ENCODE data around the gene NGDN. TPM values are rescaled to one million over a fixed set of nuclear protein-coding genes. Genes with fewer than 3 reads are reported as not detected.

The NGDN gene
- total RNA-seq, 1 experiment from 2014 or later, result 42.0 TPM

DNA sequence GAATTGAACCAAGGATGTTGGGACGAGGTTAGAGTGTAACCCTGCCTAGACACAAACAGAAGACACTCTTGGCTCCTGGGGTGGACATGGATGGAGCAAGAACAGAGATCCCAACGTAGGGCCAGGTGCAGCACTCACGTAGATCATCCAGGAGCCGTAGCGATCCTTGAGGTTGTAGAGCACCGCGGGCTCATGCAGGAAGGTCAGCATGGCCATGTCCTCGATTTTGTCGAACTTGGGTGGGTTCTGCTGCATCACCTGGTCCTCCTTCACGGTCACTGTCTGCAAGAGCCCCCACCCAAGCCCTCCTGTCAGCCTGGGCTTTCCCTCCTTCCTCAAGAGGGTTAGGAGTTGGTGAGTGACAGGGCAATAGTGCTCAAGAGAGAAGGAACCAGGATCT lies 36.6 kb upstream of the NGDN start:
- Histone ChIP-seq H3K27ac (ENCODE audit: low read depth, low read length) (no peak overlapping the region), H2AFZ (ENCODE audit: low read depth, low read length, poor library complexity, severe bottlenecking) (no peak overlapping the region), H3K9me2 (ENCODE audit: insufficient read depth) (no peaks in the 10 kb centered on the region), H3K4me2 (ENCODE audit: low read length) (no peak overlapping the region), H3K79me2 (ENCODE audit: insufficient read depth, low read length) (no peaks in the 10 kb centered on the region), H3K27me3 (ENCODE audit: insufficient read depth, low read length) (peaks cover 10% of the 10 kb centered on the region), H3K36me3 (ENCODE audit: control insufficient read depth in 1 of 2, insufficient read depth in 2 of 2, low read length in 2 of 2) (no peaks in the 10 kb centered on the region), H3K9me3 (ENCODE audit: control insufficient read depth in 1 of 2, insufficient read depth in 1 of 2, low read depth in 1 of 2, low read length in 2 of 2) (no peaks in the 10 kb centered on the region), H3K4me3 (replicated peaks in 1 of 2; ENCODE audit: low read depth in 1 of 2, low read length in 2 of 2) (no peak overlapping the region), H3K4me1 (ENCODE audit: control insufficient read depth in 1 of 2, insufficient read depth in 2 of 2, low read length in 2 of 2) (no peaks in the 10 kb centered on the region), H4K20me1 (ENCODE audit: insufficient read depth) (no peaks in the 10 kb centered on the region), H3K9ac (ENCODE audit: low read length) (no peak overlapping the region)
- intact Hi-C loops (cut with micrococcal nuclease), result no loop called here
- POLR2A ChIA-PET, result no interaction called here
- TF ChIP-seq ELF1 (IDR thresholded peaks at IDR 0.05; ENCODE audit: borderline replicate concordance, low read depth) (no peak), JUND (IDR thresholded peaks at IDR 0.05) (no peak), EZH2 (IDR thresholded peaks at IDR 0.05) (no peak), SP1 (IDR thresholded peaks at IDR 0.05; ENCODE audit: low read depth) (no peak), ZFX (IDR thresholded peaks at IDR 0.05) (no peak), ZNF274 (IDR thresholded peaks at IDR 0.05; ENCODE audit: low read depth, low read length) (no peak), EGR1 (IDR thresholded peaks at IDR 0.05; ENCODE audit: low read depth) (no peak), FOSL1 (IDR thresholded peaks at IDR 0.05; ENCODE audit: low read depth) (no peak), MAX (IDR thresholded peaks at IDR 0.05) (no peak), TCF7L2 (IDR thresholded peaks at IDR 0.05; ENCODE audit: borderline replicate concordance, extremely low read depth, insufficient read depth, insufficient read length) (no peak), CEBPB (IDR thresholded peaks at IDR 0.05; ENCODE audit: low read depth) (no peak), SRF (IDR thresholded peaks at IDR 0.05; ENCODE audit: low read depth) (no peak)
- TF ChIP-seq, protein P1, sequence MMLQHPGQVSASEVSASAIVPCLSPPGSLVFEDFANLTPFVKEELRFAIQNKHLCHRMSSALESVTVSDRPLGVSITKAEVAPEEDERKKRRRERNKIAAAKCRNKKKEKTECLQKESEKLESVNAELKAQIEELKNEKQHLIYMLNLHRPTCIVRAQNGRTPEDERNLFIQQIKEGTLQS (IDR thresholded peaks at IDR 0.05), result no peak
- RAD21 ChIA-PET (ENCODE audit: low non-redundant PET in 1 of 2, low total read pairs in 2 of 2, uncharacterized antibody in 2 of 2, unreplicated experiment in 2 of 2), result no interaction called here
- no peak for DNase-seq (ENCODE audit: low read depth, low spot score)
- no peak for ATAC-seq
- BruUV-seq (replicated peaks), result no TSS peak
- CTCF ChIA-PET, result no interaction called here

GRCh38 chr14:23433457-23433856 lies 36.0 kb upstream of the NGDN start:
- DNase-seq (ENCODE audit: low read depth, low spot score), result no peak
- no peaks in the 10 kb centered on the region for H3K9me3 ChIP-seq (ENCODE audit: control insufficient read depth in 1 of 2, insufficient read depth in 1 of 2, low read depth in 1 of 2, low read length in 2 of 2)
- no peak overlapping the region for H3K9ac ChIP-seq (ENCODE audit: low read length)
- H2AFZ ChIP-seq (ENCODE audit: low read depth, low read length, poor library complexity, severe bottlenecking), result no peak overlapping the region
- no peaks in the 10 kb centered on the region for H3K36me3 ChIP-seq (ENCODE audit: control insufficient read depth in 1 of 2, insufficient read depth in 2 of 2, low read length in 2 of 2)
- POLR2A ChIA-PET, result no interaction called here
- H3K27ac ChIP-seq (ENCODE audit: low read depth, low read length), result no peak overlapping the region
- no TSS peak for BruUV-seq (replicated peaks)
- intact Hi-C loops (cut with micrococcal nuclease), result no loop called here
- no peak overlapping the region for H3K4me3 ChIP-seq (replicated peaks in 1 of 2; ENCODE audit: low read depth in 1 of 2, low read length in 2 of 2)
- no peaks in the 10 kb centered on the region for H4K20me1 ChIP-seq (ENCODE audit: insufficient read depth)
- H3K79me2 ChIP-seq (ENCODE audit: insufficient read depth, low read length), result no peaks in the 10 kb centered on the region
- ATAC-seq, result no peak
- peaks cover 10% of the 10 kb centered on the region for H3K27me3 ChIP-seq (ENCODE audit: insufficient read depth, low read length)
- H3K4me2 ChIP-seq (ENCODE audit: low read length), result no peak overlapping the region
- no peaks in the 10 kb centered on the region for H3K4me1 ChIP-seq (ENCODE audit: control insufficient read depth in 1 of 2, insufficient read depth in 2 of 2, low read length in 2 of 2)
- RAD21 ChIA-PET (ENCODE audit: low non-redundant PET in 1 of 2, low total read pairs in 2 of 2, uncharacterized antibody in 2 of 2, unreplicated experiment in 2 of 2), result no interaction called here
- H3K9me2 ChIP-seq (ENCODE audit: insufficient read depth), result no peaks in the 10 kb centered on the region
- CTCF ChIA-PET, result no interaction called here
- TF ChIP-seq TCF7L2 (IDR thresholded peaks at IDR 0.05; ENCODE audit: borderline replicate concordance, extremely low read depth, insufficient read depth, insufficient read length) (no peak), RAD21 (IDR thresholded peaks at IDR 0.05; ENCODE audit: low read depth) (no peak), EZH2phosphoT487 (IDR thresholded peaks at IDR 0.05; ENCODE audit: borderline replicate concordance) (no peak), YY1 (IDR thresholded peaks at IDR 0.05; ENCODE audit: extremely low read depth, insufficient replicate concordance, low read depth, low read length) (no peak), EZH2 (IDR thresholded peaks at IDR 0.05) (no peak), SP1 (IDR thresholded peaks at IDR 0.05; ENCODE audit: low read depth) (no peak), EGR1 (IDR thresholded peaks at IDR 0.05; ENCODE audit: low read depth) (no peak), CEBPB (IDR thresholded peaks at IDR 0.05; ENCODE audit: low read depth) (no peak), ZFX (IDR thresholded peaks at IDR 0.05) (no peak), POLR2A (IDR thresholded peaks at IDR 0.05; ENCODE audit: borderline replicate concordance, extremely low read depth, insufficient read depth, insufficient read length) (no peak), SRF (IDR thresholded peaks at IDR 0.05; ENCODE audit: low read depth) (no peak), CBX3 (IDR thresholded peaks at IDR 0.05; ENCODE audit: low read depth) (no peak), ELF1 (IDR thresholded peaks at IDR 0.05; ENCODE audit: borderline replicate concordance, low read depth) (no peak), POLR2AphosphoS5 (IDR thresholded peaks at IDR 0.05; ENCODE audit: low read depth, low read length) (no peak)
- TF ChIP-seq, protein P2, sequence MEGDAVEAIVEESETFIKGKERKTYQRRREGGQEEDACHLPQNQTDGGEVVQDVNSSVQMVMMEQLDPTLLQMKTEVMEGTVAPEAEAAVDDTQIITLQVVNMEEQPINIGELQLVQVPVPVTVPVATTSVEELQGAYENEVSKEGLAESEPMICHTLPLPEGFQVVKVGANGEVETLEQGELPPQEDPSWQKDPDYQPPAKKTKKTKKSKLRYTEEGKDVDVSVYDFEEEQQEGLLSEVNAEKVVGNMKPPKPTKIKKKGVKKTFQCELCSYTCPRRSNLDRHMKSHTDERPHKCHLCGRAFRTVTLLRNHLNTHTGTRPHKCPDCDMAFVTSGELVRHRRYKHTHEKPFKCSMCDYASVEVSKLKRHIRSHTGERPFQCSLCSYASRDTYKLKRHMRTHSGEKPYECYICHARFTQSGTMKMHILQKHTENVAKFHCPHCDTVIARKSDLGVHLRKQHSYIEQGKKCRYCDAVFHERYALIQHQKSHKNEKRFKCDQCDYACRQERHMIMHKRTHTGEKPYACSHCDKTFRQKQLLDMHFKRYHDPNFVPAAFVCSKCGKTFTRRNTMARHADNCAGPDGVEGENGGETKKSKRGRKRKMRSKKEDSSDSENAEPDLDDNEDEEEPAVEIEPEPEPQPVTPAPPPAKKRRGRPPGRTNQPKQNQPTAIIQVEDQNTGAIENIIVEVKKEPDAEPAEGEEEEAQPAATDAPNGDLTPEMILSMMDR (IDR thresholded peaks at IDR 0.05 in 2 of 3, conservative IDR thresholded peaks at IDR 0.05 in 1 of 3; ENCODE audit: borderline replicate concordance in 1 of 3, insufficient read depth in 1 of 3, low read depth in 2 of 3, low read length in 2 of 3), result no peak

Measured in HCT116 (cell line).